ENCODE data around the gene GALNT3.

DNA sequence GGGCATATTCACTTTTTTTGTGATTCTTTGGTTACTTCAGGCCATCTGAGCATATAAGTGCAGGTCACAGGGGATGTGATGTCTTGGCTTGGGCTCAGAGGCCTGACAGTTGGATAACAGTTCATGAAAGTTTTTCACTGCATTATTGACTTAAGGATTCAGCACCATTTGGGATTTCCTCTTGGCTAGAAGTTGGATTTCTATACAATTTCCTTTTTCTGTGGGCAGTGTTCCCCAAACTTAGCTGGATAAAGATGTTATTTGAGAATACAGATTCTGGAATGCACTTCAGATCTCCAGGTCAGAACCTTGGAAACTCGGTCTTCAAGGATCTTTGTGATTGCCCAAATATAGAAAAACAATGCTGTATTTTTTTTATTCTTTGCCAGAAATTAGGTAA, 78.0 kb downstream of the GALNT3 start:
- TF ChIP-seq, protein P1, sequence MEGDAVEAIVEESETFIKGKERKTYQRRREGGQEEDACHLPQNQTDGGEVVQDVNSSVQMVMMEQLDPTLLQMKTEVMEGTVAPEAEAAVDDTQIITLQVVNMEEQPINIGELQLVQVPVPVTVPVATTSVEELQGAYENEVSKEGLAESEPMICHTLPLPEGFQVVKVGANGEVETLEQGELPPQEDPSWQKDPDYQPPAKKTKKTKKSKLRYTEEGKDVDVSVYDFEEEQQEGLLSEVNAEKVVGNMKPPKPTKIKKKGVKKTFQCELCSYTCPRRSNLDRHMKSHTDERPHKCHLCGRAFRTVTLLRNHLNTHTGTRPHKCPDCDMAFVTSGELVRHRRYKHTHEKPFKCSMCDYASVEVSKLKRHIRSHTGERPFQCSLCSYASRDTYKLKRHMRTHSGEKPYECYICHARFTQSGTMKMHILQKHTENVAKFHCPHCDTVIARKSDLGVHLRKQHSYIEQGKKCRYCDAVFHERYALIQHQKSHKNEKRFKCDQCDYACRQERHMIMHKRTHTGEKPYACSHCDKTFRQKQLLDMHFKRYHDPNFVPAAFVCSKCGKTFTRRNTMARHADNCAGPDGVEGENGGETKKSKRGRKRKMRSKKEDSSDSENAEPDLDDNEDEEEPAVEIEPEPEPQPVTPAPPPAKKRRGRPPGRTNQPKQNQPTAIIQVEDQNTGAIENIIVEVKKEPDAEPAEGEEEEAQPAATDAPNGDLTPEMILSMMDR (IDR thresholded peaks at IDR 0.05; ENCODE audit: control extremely low read depth in 1 of 3, insufficient read depth in 1 of 3, low read depth in 1 of 3, low read length in 3 of 3) = no peak
- TF ChIP-seq FOSL1 (IDR thresholded peaks at IDR 0.05; ENCODE audit: insufficient read depth, low read depth, low read length) = no peak
- no peak for TF ChIP-seq POLR2AphosphoS5 (IDR thresholded peaks at IDR 0.05; ENCODE audit: low read depth, low read length)
- TF ChIP-seq CBX8 (IDR thresholded peaks at IDR 0.05; ENCODE audit: borderline replicate concordance, low read depth, low read length) = no peak
- TF ChIP-seq, protein P2, sequence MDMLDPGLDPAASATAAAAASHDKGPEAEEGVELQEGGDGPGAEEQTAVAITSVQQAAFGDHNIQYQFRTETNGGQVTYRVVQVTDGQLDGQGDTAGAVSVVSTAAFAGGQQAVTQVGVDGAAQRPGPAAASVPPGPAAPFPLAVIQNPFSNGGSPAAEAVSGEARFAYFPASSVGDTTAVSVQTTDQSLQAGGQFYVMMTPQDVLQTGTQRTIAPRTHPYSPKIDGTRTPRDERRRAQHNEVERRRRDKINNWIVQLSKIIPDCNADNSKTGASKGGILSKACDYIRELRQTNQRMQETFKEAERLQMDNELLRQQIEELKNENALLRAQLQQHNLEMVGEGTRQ (IDR thresholded peaks at IDR 0.05; ENCODE audit: low read length) = no peak
- TF ChIP-seq TAF1 (IDR thresholded peaks at IDR 0.05; ENCODE audit: low read depth, low read length) = no peak
- no peak for TF ChIP-seq SP1 (IDR thresholded peaks at IDR 0.05; ENCODE audit: low read depth, low read length)
